Measurements from ENCODE around the gene WDTC1.

Gene WDTC1

DNA sequence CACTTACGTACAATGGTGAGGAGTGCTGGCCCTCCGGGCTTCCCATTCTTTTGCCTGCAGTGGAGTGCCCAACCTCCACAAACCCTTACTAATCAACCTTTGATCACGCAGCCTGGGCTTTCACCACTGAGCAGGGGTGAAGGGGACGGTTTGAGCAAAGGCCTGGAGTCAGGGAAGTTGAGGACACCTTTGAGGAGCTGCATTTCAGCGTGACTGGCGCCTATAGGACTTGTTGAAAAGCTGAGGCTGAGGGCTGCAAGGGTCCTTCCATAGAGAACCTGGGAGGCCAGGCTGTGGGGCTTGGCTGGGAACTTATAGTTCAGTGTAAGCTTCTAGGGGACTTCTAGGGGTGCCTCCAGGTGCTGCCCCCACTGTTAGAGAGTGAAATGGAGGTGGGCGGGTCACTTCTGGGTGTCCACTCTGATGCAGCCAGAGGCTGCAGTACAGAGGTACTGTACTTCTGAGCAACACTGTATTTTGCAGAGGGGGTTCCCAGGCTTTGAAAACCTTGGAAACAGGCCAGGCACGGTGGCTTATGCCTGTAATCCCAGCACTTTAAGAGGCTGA, 117.2 kb downstream of the WDTC1 start:
- no peak for DNase-seq

DNA sequence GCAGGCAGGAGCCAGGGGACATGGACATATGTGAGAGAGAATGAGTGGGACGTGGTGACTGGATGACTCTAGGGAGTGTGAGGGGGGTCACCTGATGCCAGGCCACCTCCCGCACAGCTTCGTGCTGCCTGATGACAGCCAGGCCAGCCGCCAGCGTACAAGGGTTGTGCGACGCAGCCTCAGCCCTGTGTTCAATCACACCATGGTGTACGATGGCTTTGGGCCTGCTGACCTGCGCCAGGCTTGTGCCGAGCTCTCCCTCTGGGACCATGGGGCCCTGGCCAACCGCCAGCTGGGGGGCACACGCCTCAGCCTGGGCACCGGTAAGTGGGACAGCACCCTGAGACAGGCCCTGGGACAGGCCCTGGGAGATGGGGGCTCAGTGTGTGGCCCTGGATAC, 118.7 kb downstream of the WDTC1 start:
- no peak for DNase-seq

DNA sequence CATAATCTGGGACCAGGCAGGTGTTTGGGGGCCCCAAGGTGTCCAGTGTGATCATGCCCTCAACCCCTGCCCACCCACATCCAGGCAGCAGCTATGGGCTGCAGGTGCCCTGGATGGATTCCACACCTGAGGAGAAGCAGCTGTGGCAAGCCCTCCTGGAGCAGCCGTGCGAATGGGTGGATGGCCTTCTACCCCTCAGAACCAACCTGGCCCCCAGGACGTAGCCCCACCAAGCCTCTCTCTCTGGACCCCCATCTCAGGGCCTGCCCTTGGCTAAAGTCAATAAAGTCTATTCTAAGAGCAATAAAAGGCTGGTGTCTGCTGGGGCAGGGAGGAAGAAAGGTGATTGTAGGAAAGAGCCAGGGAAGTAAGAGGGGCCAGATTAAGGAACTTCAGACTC, 119.2 kb downstream of the WDTC1 start:
- no peak for DNase-seq

DNA sequence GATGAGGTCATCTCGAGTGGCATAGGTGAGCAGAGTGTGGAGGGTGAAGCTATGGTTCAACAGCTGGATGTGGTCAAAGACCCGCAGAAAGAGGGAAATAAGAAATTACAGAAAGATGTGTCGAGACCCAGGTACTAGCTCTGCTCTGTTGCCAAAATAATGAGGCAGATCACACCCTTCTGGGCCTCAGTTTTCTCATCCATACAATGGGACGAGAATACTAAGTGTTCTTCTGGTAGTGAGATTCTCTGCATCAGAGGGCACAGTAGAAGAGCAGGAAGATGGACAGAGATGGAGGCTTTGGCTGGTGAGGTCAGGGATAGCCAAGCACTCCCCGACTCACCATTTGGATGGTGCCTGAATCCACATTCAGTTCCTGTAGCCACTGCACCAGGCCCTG, 121.3 kb downstream of the WDTC1 start:
- DNase-seq: no peak

DNA sequence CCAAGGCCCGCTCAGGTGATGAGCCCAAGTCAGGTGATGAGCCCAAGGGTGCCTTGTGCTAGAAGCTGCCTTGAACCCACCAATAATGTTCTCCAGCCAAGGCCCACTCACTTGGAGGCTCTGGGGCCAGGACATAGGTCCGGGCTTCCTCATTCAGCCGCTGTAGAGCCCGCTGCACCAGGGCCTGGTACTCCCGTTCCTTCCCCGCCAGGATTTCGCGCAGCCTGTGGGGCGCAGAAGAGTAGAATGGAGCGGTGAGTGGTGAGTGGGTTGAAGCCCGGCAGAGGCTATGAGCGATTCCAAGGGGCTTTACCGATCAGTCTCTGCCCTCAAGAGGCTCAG, 121.8 kb downstream of the WDTC1 start:
- no peak for DNase-seq

DNA sequence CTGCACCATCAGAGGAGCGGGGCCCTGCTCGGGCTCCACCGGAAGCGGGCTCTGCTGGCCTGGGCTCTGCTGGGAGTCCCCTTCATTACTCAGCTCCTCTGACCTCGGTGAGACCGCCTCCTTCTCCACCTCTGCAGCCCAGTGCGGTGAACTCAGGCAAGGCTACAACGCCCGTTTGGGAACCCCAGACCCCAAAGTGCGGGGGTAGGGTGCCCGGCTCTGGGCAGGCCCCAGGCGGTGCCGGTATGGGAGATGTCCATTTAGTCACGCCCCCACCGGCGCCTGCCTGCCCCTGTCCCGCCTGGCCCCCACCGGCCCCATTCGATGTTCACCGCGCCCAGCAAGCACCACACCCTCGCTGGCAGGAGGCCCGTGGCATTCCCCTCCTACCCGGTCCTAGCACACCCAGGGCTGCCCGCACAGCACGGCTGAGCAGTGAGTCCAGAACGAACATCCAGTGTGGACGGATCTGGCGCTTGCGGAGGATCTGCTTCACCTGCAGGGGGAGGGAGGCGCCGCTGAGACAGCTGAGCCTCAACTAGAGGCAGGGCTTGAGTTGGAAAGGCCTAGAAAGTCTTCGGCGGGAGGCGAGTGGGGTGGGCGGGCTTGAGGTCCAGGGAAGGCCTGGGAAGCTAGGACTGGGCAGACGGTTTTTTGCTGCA, 122.3 kb downstream of the WDTC1 start:
- no peak for DNase-seq

DNA sequence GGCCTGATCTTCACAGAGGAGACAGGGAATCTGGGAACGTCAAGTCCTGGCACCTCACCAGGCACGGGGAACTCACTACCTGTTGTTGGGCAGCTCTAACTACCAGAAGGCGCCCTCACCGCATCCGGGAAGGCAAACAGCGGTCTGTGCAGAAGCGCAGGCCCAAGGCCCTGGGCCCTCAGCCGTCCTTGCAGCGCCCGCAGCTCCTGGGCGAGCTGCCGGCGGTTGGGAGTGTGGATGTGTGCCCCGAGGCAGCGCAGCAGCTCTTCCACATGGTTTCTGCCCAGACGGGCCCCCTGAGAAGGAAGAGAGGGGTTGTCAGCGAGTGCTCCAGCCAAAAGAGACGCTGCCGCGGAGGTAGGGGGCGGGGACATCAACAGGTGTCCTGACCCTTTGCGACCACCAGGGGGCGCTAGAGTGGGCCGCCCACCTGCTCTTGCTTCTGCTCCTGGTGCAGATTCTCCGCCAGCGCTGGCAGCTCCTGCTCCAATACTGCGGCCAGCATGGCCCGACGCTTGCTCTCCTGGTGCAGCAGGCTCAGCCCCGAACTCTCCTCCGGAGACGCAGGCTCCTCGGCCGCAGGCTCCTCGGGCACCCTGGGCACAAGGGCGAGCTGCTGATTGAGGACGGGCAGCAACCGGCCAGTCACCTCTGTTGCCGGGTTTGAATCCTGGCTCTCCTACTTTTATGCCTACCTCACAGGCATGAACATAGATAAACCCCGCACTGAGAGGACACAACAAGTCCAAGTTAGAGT, 123.0 kb downstream of the WDTC1 start:
- DNase-seq: peak in 35 of 56 donors; percentile 4 to 71 (median 27)
